Panc1 (cell line): ENCODE measurements around the gene MACROD2. TPM values are rescaled to one million over a fixed set of nuclear protein-coding genes. Genes with fewer than 3 reads are reported as not detected.
"Not testable (repeated sequence)": the region's sequence is repeated elsewhere in the genome, so short reads cannot be mapped to it uniquely, and the experiment has no call there.

Source experiments
- ATAC-seq: fragments of 200-7000 bp; cut with Tn5 transposase; 2 replicates; pipeline ENCODE4 v1.9.1; 2020; ENCODE audit warnings: mild to moderate bottlenecking, moderate library complexity
- BruUV-seq: library from RNA; stranded (reverse); fragments of 400-500 nt; replicated peaks from 2 replicates; lab custom pipeline; 2021; lab: Mats Ljungman, UMichigan
- CTCF ChIA-PET: fragments of 300-600 bp; sonication (Branson Sonifier 250); formaldehyde crosslinking; loops from one replicate; lab custom pipeline; 2022; ENCODE audit warnings: antibody characterized with exemption; lab: Charles Lee
- POLR2A ChIA-PET: fragments of 300-600 bp; sonication (Branson Sonifier 250); formaldehyde crosslinking; loops from one replicate; lab custom pipeline; 2022; ENCODE audit warnings: antibody characterized with exemption; lab: Charles Lee
- DNase-seq: peaks from one replicate; pipeline ENCODE4 v3.0.0-alpha.2; 2010; ENCODE audit warnings: low read depth, low spot score
- H3K27ac ChIP-seq: 2 replicates; pipeline ENCODE4 v1.5.1; 2011; ENCODE audit warnings: mild to moderate bottlenecking, low read length, inconsistent platforms
- H3K27me3 ChIP-seq: fragments of 200-500 bp; sonication (Bioruptor generic); 2 replicates; pipeline ENCODE4 v1.6.0; 2014; ENCODE audit warnings: low read length, inconsistent platforms; ENCODE audit not compliant: control insufficient read depth, insufficient read depth
- H3K36me3 ChIP-seq: fragments of 200-500 bp; sonication (Bioruptor generic); 2 replicates; pipeline ENCODE4 v1.5.1; 2014; ENCODE audit warnings: inconsistent platforms, mild to moderate bottlenecking, low read length, moderate library complexity; ENCODE audit not compliant: control insufficient read depth, insufficient read depth
- H3K4me1 ChIP-seq: 2 replicates; pipeline ENCODE4 v1.5.1; 2011; ENCODE audit warnings: inconsistent platforms, mild to moderate bottlenecking, low read length, moderate library complexity; ENCODE audit not compliant: control insufficient read depth, insufficient read depth
- H3K4me3 ChIP-seq, 2 experiments: 2 replicates each; pipeline ENCODE4 v1.5.1; 2011 to 2012; ENCODE audit warnings: low read depth in 2 of 2, low read length in 2 of 2, mild to moderate bottlenecking in 2 of 2, inconsistent platforms in 1 of 2, moderate library complexity in 1 of 2
- H3K9me3 ChIP-seq: fragments of 200-500 bp; sonication (Bioruptor generic); 2 replicates; pipeline ENCODE4 v1.5.1; 2014; ENCODE audit warnings: low read depth, mild to moderate bottlenecking, inconsistent platforms, low read length, moderate library complexity; ENCODE audit not compliant: control insufficient read depth, insufficient read depth
- CTCF ChIP-seq: fragments of 450-650 bp; IDR thresholded peaks from 2 replicates; pipeline ENCODE4 v1.5.1; 2017; ENCODE audit warnings: mild to moderate bottlenecking
- POLR2AphosphoS5 ChIP-seq: IDR thresholded peaks from 2 replicates; pipeline ENCODE4 v1.6.1; 2012; ENCODE audit warnings: mild to moderate bottlenecking, low read depth, low read length, moderate library complexity
- REST ChIP-seq, 2 experiments: IDR thresholded peaks; 2 replicates each; pipeline ENCODE4 v1.6.1; 2011 to 2012; ENCODE audit warnings: low read depth in 2 of 2, control low read depth in 1 of 2, low read length in 1 of 2, mild to moderate bottlenecking in 1 of 2, moderate library complexity in 1 of 2; ENCODE audit not compliant: insufficient read depth in 1 of 2
- SIN3A ChIP-seq: IDR thresholded peaks from 2 replicates; pipeline ENCODE4 v1.6.1; 2012; ENCODE audit warnings: low read depth, mild to moderate bottlenecking, low read length, moderate library complexity, borderline replicate concordance; ENCODE audit not compliant: insufficient read depth
- TCF7L2 ChIP-seq: IDR thresholded peaks from 2 replicates; pipeline ENCODE4 v1.6.1; 2011; ENCODE audit warnings: mild to moderate bottlenecking, low read depth, low read length, inconsistent platforms
- in situ Hi-C: cut with HindIII; loops from 2 replicates; pipeline ENCODE4 v1.10.0; 2016; ENCODE audit warnings: low sequenced_read_pairs, low pct_unique_long_range_greater_than_20kb
- intact Hi-C: fragments of 100-400 bp; cut with micrococcal nuclease; formaldehyde crosslinking; loops from one replicate; pipeline ENCODE4 v1.10.0; 2022; ENCODE audit not compliant: unreplicated experiment
- total RNA-seq: library from RNA; stranded (reverse); gene quantifications from one replicate; pipeline ENCODE4 v1.2.1, GENCODE V29; 2021; ENCODE audit not compliant: unreplicated experiment

The MACROD2 gene
- total RNA-seq, 1 experiment from 2014 or later = 1.2 TPM

- Histone ChIP-seq H3K4me3 (no peak within 1 kb of the TSS), H3K4me1 (no peaks in the 10 kb centered on the region), H3K9me3 (peaks cover 7% of the 10 kb centered on the region), H3K27me3 (no peaks in the 10 kb centered on the region), H3K27ac (no peak within 1 kb of the TSS), H3K36me3 (no peaks in the 10 kb centered on the region)
- DNase-seq (no peak), ATAC-seq (no peak)
- in situ Hi-C loops (no loop called here), intact Hi-C loops (no loop called here)
- no TSS peak for BruUV-seq
- ChIA-PET CTCF (no interaction called here), POLR2A (no interaction called here)
- TF ChIP-seq REST (IDR thresholded peaks at IDR 0.05; ENCODE audit: insufficient read depth in 1 of 2, low read depth in 2 of 2, low read length in 1 of 2) (no peak), SIN3A (no peak), TCF7L2 (no peak), CTCF (no peak), POLR2AphosphoS5 (no peak)
These were observed 4.9 kb upstream of the MACROD2 start, which contains the start of gene SEL1L2 for GRCh38 chr20:13990465-13990864. TSS of gene SEL1L2 (minus strand) at chr20:13990614. CDS start at chr20:13990534, 80 bp downstream.

GRCh38 chr20:13991311-13991710 is 4.0 kb upstream of the MACROD2 start:
- Histone ChIP-seq H3K27ac (no peak overlapping the region), H3K4me1 (no peaks in the 10 kb centered on the region; the same call in 1 of the 2 replicates), H3K9me3 (peaks cover 7% of the 10 kb centered on the region), H3K36me3 (no peaks in the 10 kb centered on the region), H3K4me3 (no peak overlapping the region), H3K27me3 (peaks cover under 1% of the 10 kb centered on the region)
- TF ChIP-seq SIN3A (no peak), REST (IDR thresholded peaks at IDR 0.05; ENCODE audit: insufficient read depth in 1 of 2, low read depth in 2 of 2, low read length in 1 of 2) (no peak), TCF7L2 (no peak), POLR2AphosphoS5 (no peak), CTCF (no peak)
- ChIA-PET CTCF (no interaction called here), POLR2A (no interaction called here)
- no TSS peak for BruUV-seq
- intact Hi-C loops = no loop called here
- DNase-seq (no peak), ATAC-seq (no peak)
- in situ Hi-C loops = no loop called here

- POLR2A ChIA-PET, H3K27me3 ChIP-seq, ATAC-seq, H3K4me1 ChIP-seq, H3K4me3 ChIP-seq, DNase-seq, H3K27ac ChIP-seq, intact Hi-C loops, in situ Hi-C loops, CTCF ChIA-PET, H3K36me3 ChIP-seq, BruUV-seq, H3K9me3 ChIP-seq: not testable (repeated sequence)
These were observed 3.4 kb upstream of the MACROD2 start for GRCh38 chr20:13991955-13992354.
